Panc1 (cell line): ENCODE measurements around the gene DDA1.

Experiments
- POLR2AphosphoS5 ChIP-seq: IDR thresholded peaks from 2 replicates; pipeline ENCODE4 v1.6.1; 2012; ENCODE audit warnings: mild to moderate bottlenecking, low read depth, low read length, moderate library complexity
- TCF7L2 ChIP-seq: IDR thresholded peaks from 2 replicates; pipeline ENCODE4 v1.6.1; 2011; ENCODE audit warnings: mild to moderate bottlenecking, low read depth, low read length, inconsistent platforms
- TF ChIP-seq, protein P1 (sequence below): fragments of 450-650 bp; IDR thresholded peaks from 2 replicates; pipeline ENCODE4 v1.5.1; 2017; ENCODE audit warnings: mild to moderate bottlenecking
- TF ChIP-seq, protein P2 (sequence below), 2 experiments: IDR thresholded peaks; 2 replicates each; pipeline ENCODE4 v1.6.1; 2011 to 2012; ENCODE audit warnings: low read depth in 2 of 2, control low read depth in 1 of 2, low read length in 1 of 2, mild to moderate bottlenecking in 1 of 2, moderate library complexity in 1 of 2; ENCODE audit not compliant: insufficient read depth in 1 of 2

- TF ChIP-seq, protein P1, sequence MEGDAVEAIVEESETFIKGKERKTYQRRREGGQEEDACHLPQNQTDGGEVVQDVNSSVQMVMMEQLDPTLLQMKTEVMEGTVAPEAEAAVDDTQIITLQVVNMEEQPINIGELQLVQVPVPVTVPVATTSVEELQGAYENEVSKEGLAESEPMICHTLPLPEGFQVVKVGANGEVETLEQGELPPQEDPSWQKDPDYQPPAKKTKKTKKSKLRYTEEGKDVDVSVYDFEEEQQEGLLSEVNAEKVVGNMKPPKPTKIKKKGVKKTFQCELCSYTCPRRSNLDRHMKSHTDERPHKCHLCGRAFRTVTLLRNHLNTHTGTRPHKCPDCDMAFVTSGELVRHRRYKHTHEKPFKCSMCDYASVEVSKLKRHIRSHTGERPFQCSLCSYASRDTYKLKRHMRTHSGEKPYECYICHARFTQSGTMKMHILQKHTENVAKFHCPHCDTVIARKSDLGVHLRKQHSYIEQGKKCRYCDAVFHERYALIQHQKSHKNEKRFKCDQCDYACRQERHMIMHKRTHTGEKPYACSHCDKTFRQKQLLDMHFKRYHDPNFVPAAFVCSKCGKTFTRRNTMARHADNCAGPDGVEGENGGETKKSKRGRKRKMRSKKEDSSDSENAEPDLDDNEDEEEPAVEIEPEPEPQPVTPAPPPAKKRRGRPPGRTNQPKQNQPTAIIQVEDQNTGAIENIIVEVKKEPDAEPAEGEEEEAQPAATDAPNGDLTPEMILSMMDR, result no peak
- TF ChIP-seq POLR2AphosphoS5 (no peak), TCF7L2 (no peak)
- TF ChIP-seq, protein P2, sequence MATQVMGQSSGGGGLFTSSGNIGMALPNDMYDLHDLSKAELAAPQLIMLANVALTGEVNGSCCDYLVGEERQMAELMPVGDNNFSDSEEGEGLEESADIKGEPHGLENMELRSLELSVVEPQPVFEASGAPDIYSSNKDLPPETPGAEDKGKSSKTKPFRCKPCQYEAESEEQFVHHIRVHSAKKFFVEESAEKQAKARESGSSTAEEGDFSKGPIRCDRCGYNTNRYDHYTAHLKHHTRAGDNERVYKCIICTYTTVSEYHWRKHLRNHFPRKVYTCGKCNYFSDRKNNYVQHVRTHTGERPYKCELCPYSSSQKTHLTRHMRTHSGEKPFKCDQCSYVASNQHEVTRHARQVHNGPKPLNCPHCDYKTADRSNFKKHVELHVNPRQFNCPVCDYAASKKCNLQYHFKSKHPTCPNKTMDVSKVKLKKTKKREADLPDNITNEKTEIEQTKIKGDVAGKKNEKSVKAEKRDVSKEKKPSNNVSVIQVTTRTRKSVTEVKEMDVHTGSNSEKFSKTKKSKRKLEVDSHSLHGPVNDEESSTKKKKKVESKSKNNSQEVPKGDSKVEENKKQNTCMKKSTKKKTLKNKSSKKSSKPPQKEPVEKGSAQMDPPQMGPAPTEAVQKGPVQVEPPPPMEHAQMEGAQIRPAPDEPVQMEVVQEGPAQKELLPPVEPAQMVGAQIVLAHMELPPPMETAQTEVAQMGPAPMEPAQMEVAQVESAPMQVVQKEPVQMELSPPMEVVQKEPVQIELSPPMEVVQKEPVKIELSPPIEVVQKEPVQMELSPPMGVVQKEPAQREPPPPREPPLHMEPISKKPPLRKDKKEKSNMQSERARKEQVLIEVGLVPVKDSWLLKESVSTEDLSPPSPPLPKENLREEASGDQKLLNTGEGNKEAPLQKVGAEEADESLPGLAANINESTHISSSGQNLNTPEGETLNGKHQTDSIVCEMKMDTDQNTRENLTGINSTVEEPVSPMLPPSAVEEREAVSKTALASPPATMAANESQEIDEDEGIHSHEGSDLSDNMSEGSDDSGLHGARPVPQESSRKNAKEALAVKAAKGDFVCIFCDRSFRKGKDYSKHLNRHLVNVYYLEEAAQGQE (IDR thresholded peaks at IDR 0.05; ENCODE audit: insufficient read depth in 1 of 2, low read depth in 2 of 2, low read length in 1 of 2), result no peak
These were observed 15.8 kb upstream of the DDA1 start for GRCh38 chr19:17293605-17294004.
